ENCODE data around the gene GPHN.
"Not testable (repeated sequence)": the region's sequence is repeated elsewhere in the genome, so short reads cannot be mapped to it uniquely, and the experiment has no call there.

GPHN gene

GRCh38 chr14:66824251-66824650 lies 316.3 kb downstream of the GPHN start:
- no peak for DNase-seq

GRCh38 chr14:66827182-66827581 lies 319.2 kb downstream of the GPHN start:
- no peak for DNase-seq

- no peak for DNase-seq
These were observed 323.2 kb downstream of the GPHN start for GRCh38 chr14:66831173-66831572.

GRCh38 chr14:66833816-66834215 lies 325.9 kb downstream of the GPHN start:
- no peak for DNase-seq

GRCh38 chr14:66837436-66837835 lies 329.5 kb downstream of the GPHN start:
- DNase-seq: not testable (repeated sequence)

GRCh38 chr14:66842911-66843512 lies 335.1 kb downstream of the GPHN start:
- DNase-seq: no peak

- no peak for DNase-seq
These were observed 342.4 kb downstream of the GPHN start for GRCh38 chr14:66850258-66850888.

- DNase-seq: no peak
These were observed 345.4 kb downstream of the GPHN start for GRCh38 chr14:66853311-66853710.

GRCh38 chr14:66857867-66858266 lies 349.9 kb downstream of the GPHN start:
- DNase-seq: no peak

- DNase-seq: no peak
These were observed 351.2 kb downstream of the GPHN start for GRCh38 chr14:66859063-66859671.

- no peak for DNase-seq
These were observed 373.6 kb downstream of the GPHN start for GRCh38 chr14:66881596-66881995.

GRCh38 chr14:66884149-66884548 lies 376.2 kb downstream of the GPHN start:
- no peak for DNase-seq

GRCh38 chr14:66900719-66901118 lies 392.8 kb downstream of the GPHN start:
- DNase-seq: no peak

GRCh38 chr14:66910311-66910840 lies 402.4 kb downstream of the GPHN start:
- no peak for DNase-seq

- DNase-seq: no peak
These were observed 408.5 kb downstream of the GPHN start for GRCh38 chr14:66916421-66916820.

- DNase-seq: no peak
These were observed 410.6 kb downstream of the GPHN start for GRCh38 chr14:66918527-66918926.

GRCh38 chr14:66920196-66920595 lies 412.2 kb downstream of the GPHN start:
- DNase-seq: no peak

- DNase-seq: no peak
These were observed 415.3 kb downstream of the GPHN start for GRCh38 chr14:66923251-66923650.

- no peak for DNase-seq
These were observed 431.5 kb downstream of the GPHN start for GRCh38 chr14:66939409-66939808.

GRCh38 chr14:66944872-66945271 lies 436.9 kb downstream of the GPHN start:
- no peak for DNase-seq

- no peak for DNase-seq
These were observed 447.2 kb downstream of the GPHN start for GRCh38 chr14:66955159-66955558.

GRCh38 chr14:66959437-66960050 lies 451.6 kb downstream of the GPHN start:
- no peak for DNase-seq

- no peak for DNase-seq
These were observed 457.9 kb downstream of the GPHN start for GRCh38 chr14:66965831-66966230.

GRCh38 chr14:66972469-66972868 lies 464.5 kb downstream of the GPHN start:
- DNase-seq: no peak
